Psoas muscle (tissue), 8 donors: Measurements from ENCODE around the gene MFN2. TPM values are rescaled to one million over a fixed set of nuclear protein-coding genes. Genes with fewer than 3 reads are reported as not detected.

ENCODE experiments used
- ATAC-seq, 4 donors: fragments of 200-7000 bp; cut with Tn5 transposase; one replicate each; pipeline ENCODE4 v1.9.1; 2020; ENCODE audit warnings: moderate library complexity in 3 of 4, mild to moderate bottlenecking in 2 of 4
- DNase-seq, 2 donors: peaks; one replicate each; pipeline ENCODE4 v3.0.0-alpha.2; 2020
- H3K27ac ChIP-seq: fragments of 200-600 bp; one replicate; pipeline ENCODE4 v1.8.0; 2022
- H3K27me3 ChIP-seq, 3 donors: fragments of 200-600 bp in 1 of 3; one replicate each; pipeline versions ENCODE4 v1.6.1 to v1.8.0; 2013 to 2022; ENCODE audit warnings: low read length in 2 of 3, mild to moderate bottlenecking in 2 of 3, moderate library complexity in 1 of 3; ENCODE audit not compliant: insufficient read depth in 3 of 3
- H3K36me3 ChIP-seq, 2 donors: fragments of 200-600 bp in 1 of 2; one replicate each; pipeline versions ENCODE4 v1.6.1 to v1.8.0; 2013 to 2022; ENCODE audit warnings: low read depth in 1 of 2, mild to moderate bottlenecking in 1 of 2, moderate library complexity in 1 of 2; ENCODE audit not compliant: insufficient read depth in 1 of 2
- H3K4me1 ChIP-seq: fragments of 200-600 bp; one replicate; pipeline ENCODE4 v1.8.0; 2022
- H3K4me3 ChIP-seq: fragments of 200-600 bp; one replicate; pipeline ENCODE4 v1.8.0; 2022; ENCODE audit warnings: mild to moderate bottlenecking
- H3K9me3 ChIP-seq: fragments of 200-600 bp; one replicate; pipeline ENCODE4 v1.8.0; 2022
- CTCF ChIP-seq: fragments of 200-600 bp; IDR thresholded peaks from one replicate; pipeline ENCODE4 v1.8.0; 2022; ENCODE audit warnings: antibody characterized with exemption
- WGBS, 3 donors: extraction: QIAGEN DNeasy Blood & Tissue Kit; methylation state at CpG; one replicate each; pipeline versions ENCODE4 v1.1.6 to v1.1.7; 2013; 5-methylcytosine and 5-hydroxymethylcytosine counted together
- intact Hi-C, 2 donors: fragments of 100-400 bp; cut with DNase I; formaldehyde crosslinking; loops; one replicate each; pipeline versions ENCODE4 v1.11.0 to v1.14.2; 2022
- polyA plus RNA-seq, 3 donors: library from polyadenylated mRNA; stranded (reverse); fragments of 200-250 nt; gene quantifications; one replicate each; pipeline ENCODE4 v1.2.3, GENCODE V29; 2013
- total RNA-seq, 4 donors: library from RNA; stranded (reverse); fragmentation: NEBNext Ultra II Directional in 2 of 4; extraction: Animal tissue kit (Norgen Biotek cat#: 25700) in 2 of 4; gene quantifications; one replicate each; pipeline versions ENCODE4 v1.2.1 to v1.2.4, GENCODE V29; 2021 to 2023
- donor health status: healthy with polysubstance abuse.
- donor health status: DM: no; HTN: no; CAD: no; lungs with moderate emphysema.
- donor health status: Bipolar disorder and iron deficiency.
- donor health status: healthy.
- donor health status: DM: yes; HTN: yes; CAD: no.
- donor health status: DM: no; HTN: no; CAD: no.
- donor health status: DM: no; HTN: no; CAD: no.
- donor health status: DM: yes; HTN: yes; CAD: no.

Gene MFN2
- total and polyA plus RNA-seq, 7 donors: 163 to 542 (median 245) TPM

GRCh38 chr1:11948822-11949458 lies 31.3 kb upstream of the MFN2 start:
- no peak for ATAC-seq
- Histone ChIP-seq H3K36me3 (peaks cover 0 to 30% of the 10 kb centered on the region in 2 donors), H3K27me3 (no peaks in the 10 kb centered on the region), H3K9me3 (no peaks in the 10 kb centered on the region), H3K4me3 (no peak overlapping the region), H3K4me1 (peaks cover 11% of the 10 kb centered on the region), H3K27ac (no peak overlapping the region)
- intact Hi-C loops: no loop called here
- no peak for TF ChIP-seq CTCF
- 80 to 87% (median 87%) methylated on average over 6 of the region's 6 CpGs for whole genome bisulfite sequencing, 3 donors
- no peak for DNase-seq

GRCh38 chr1:11951901-11952300 lies 28.3 kb upstream of the MFN2 start:
- no peak overlapping the region for H3K4me3 ChIP-seq
- H3K36me3 ChIP-seq: peaks cover 0 to 54% of the 10 kb centered on the region in 2 donors
- WGBS, 3 donors: 59 to 75% (median 75%) methylated on average over 2 of the region's 2 CpGs
- H3K27ac ChIP-seq: peak overlapping the region; percentile 68
- no peak for TF ChIP-seq CTCF
- intact Hi-C loops: no loop called here
- DNase-seq (no peak), ATAC-seq (peak in 2 of 4 donors; percentile 23 to 44)
- no peaks in the 10 kb centered on the region for H3K27me3 ChIP-seq
- no peaks in the 10 kb centered on the region for H3K4me1 ChIP-seq
- no peaks in the 10 kb centered on the region for H3K9me3 ChIP-seq

- ATAC-seq (peak; percentile 32 to 90 (median 76)), DNase-seq (no peak)
- no peaks in the 10 kb centered on the region for H3K9me3 ChIP-seq
- peaks cover 0 to 61% of the 10 kb centered on the region in 2 donors for H3K36me3 ChIP-seq
- H3K4me3 ChIP-seq: no peak overlapping the region
- no peaks in the 10 kb centered on the region for H3K27me3 ChIP-seq
- H3K27ac ChIP-seq: peak overlapping the region; percentile 68
- intact Hi-C loops: no loop called here
- H3K4me1 ChIP-seq: no peaks in the 10 kb centered on the region
- 44 to 66% (median 61%) methylated on average over 11 of the region's 11 CpGs for WGBS, 3 donors
- TF ChIP-seq CTCF: no peak
Observed at GRCh38 chr1:11952455-11953109, 27.7 kb upstream of the MFN2 start.

- Histone ChIP-seq H3K9me3 (no peaks in the 10 kb centered on the region), H3K4me1 (no peaks in the 10 kb centered on the region), H3K27me3 (no peaks in the 10 kb centered on the region), H3K36me3 (peaks cover 0 to 77% of the 10 kb centered on the region in 2 donors), H3K4me3 (no peak overlapping the region), H3K27ac (no peak overlapping the region)
- DNase-seq (no peak), ATAC-seq (no peak)
- intact Hi-C loops: no loop called here
- WGBS, 3 donors: 79 to 90% (median 85%) methylated on average over 6 of the region's 6 CpGs
- TF ChIP-seq CTCF: no peak
Observed at GRCh38 chr1:11955221-11955620, 25.0 kb upstream of the MFN2 start.
